ENCODE measurements around the gene TRPV3. TPM values are rescaled to one million over a fixed set of nuclear protein-coding genes. Genes with fewer than 3 reads are reported as not detected.

TRPV3 gene
- total and polyA plus RNA-seq, 2 of the 8 experiments (the other 6 are each of a cell fraction or from before 2014, with no cell fraction given), result 0.56 to 1.0 TPM

DNA sequence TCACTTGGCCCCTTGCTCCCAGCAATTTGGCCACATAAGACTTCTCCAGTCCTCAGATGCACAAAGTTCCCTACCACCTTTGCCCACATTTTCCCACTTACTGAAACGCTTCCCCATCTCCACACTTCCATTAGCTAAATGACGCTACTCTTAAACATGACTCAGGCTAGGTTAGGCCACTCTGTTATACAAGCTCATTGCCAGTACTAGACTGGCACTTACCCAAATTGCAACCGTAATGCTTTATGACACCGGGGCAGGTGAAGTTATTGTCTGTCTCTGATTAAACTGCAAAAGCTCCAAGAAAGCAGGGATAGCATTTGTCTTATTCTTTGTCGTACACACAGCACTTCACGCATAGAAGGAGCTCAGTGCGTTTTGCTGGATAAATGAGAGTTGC, 52.6 kb downstream of the TRPV3 start:
- H3K14ac ChIP-seq (ENCODE audit: insufficient read length), result no peak overlapping the region
- H2BK12ac ChIP-seq (ENCODE audit: low read depth, low read length), result no peak overlapping the region
- no peaks in the 10 kb centered on the region for H3K27me3 ChIP-seq (replicated peaks in 1 of 4; ENCODE audit: control insufficient read depth in 3 of 4, extremely low read depth in 1 of 4, insufficient read depth in 3 of 4, low read length in 3 of 4)
- no peak overlapping the region for H4K8ac ChIP-seq (ENCODE audit: extremely low read depth, insufficient read depth, low read length)
- H3K56ac ChIP-seq (replicated peaks; ENCODE audit: insufficient read length, low read depth, low read length), result no peak overlapping the region
- H3K9ac ChIP-seq (replicated peaks in 1 of 4; ENCODE audit: extremely low read depth in 1 of 4, low read depth in 3 of 4, low read length in 3 of 4), result no peak overlapping the region
- CTCF ChIA-PET (ENCODE audit: partially characterized antibody), result no interaction called here
- no peak overlapping the region for H3K18ac ChIP-seq (ENCODE audit: extremely low read depth, low read length)
- H2BK15ac ChIP-seq (ENCODE audit: low read length), result no peak overlapping the region
- no peaks in the 10 kb centered on the region for H3K36me3 ChIP-seq (ENCODE audit: control insufficient read depth in 2 of 4, insufficient read depth in 4 of 4, low read length in 3 of 4)
- H2AK5ac ChIP-seq (ENCODE audit: low read depth, low read length), result no peak overlapping the region
- no peak overlapping the region for H4K91ac ChIP-seq (replicated peaks; ENCODE audit: insufficient read length, low read length)
- peaks cover 0 to under 1% (median 0%) of the 10 kb centered on the region in 4 experiments; a peak in 1 of 7 replicates for H3K4me1 ChIP-seq (replicated peaks in 1 of 4; ENCODE audit: control insufficient read depth in 3 of 4, insufficient read depth in 4 of 4, low read length in 3 of 4)
- peaks cover 0 to 6% of the 10 kb centered on the region in 2 experiments; a peak in 3 of 4 replicates for H3K9me3 ChIP-seq (ENCODE audit: insufficient read depth in 2 of 2, low read depth in 1 of 2, low read length in 1 of 2)
- 90% methylated on average over 7 of the region's 7 CpGs; no CpG with 5 or more reads in 1 of the 2 experiments for WGBS, 2 experiments (ENCODE audit: extremely low coverage in 1 of 2, insufficient coverage in 1 of 2, insufficient read length in 1 of 2, insufficient replicate concordance in 2 of 2, low coverage in 1 of 2, low lambda C conversion rate in 2 of 2, missing lambda C conversion rate in 1 of 2)
- no peaks in the 10 kb centered on the region for H3K79me1 ChIP-seq (ENCODE audit: low read depth, low read length)
- no peaks in the 10 kb centered on the region for H3K79me2 ChIP-seq (ENCODE audit: control insufficient read depth in 1 of 2, insufficient read depth in 2 of 2, low read length in 2 of 2)
- H3K23ac ChIP-seq (ENCODE audit: insufficient read length), result no peak overlapping the region
- peak overlapping the region; percentile 47 for H3K4ac ChIP-seq (replicated peaks; ENCODE audit: insufficient read length, low read depth, low read length)
- H4K20me1 ChIP-seq (replicated peaks in 1 of 2; ENCODE audit: control insufficient read depth in 1 of 2, insufficient read depth in 2 of 2, low read length in 2 of 2), result no peaks in the 10 kb centered on the region
- FAIRE-seq (no peak), DNase-seq (ENCODE audit: low read depth in 1 of 2, low spot score in 2 of 2) (no peak)
- H3K4me3 ChIP-seq (ENCODE audit: extremely low read depth in 1 of 4, insufficient read depth in 2 of 4, low read depth in 3 of 4, low read length in 4 of 4), result no peak overlapping the region
- H3K4me2 ChIP-seq (ENCODE audit: insufficient read depth in 1 of 2, low read depth in 2 of 2, low read length in 2 of 2), result no peak overlapping the region
- TF ChIP-seq CHD2 (IDR thresholded peaks at IDR 0.05; ENCODE audit: low read length) (no peak), TBP (IDR thresholded peaks at IDR 0.05; ENCODE audit: low read depth, low read length) (no peak), SIN3A (conservative IDR thresholded peaks at IDR 0.05 in 1 of 2, IDR thresholded peaks at IDR 0.05 in 1 of 2; ENCODE audit: low read depth in 1 of 2, low read length in 2 of 2) (no peak), CHD1 (IDR thresholded peaks at IDR 0.05; ENCODE audit: low read depth, low read length) (no peak), RFX5 (IDR thresholded peaks at IDR 0.05; ENCODE audit: borderline replicate concordance, low read depth, low read length) (no peak), JUN (IDR thresholded peaks at IDR 0.05; ENCODE audit: low read depth, low read length) (no peak), SUZ12 (IDR thresholded peaks at IDR 0.05; ENCODE audit: low read length) (no peak)
- TF ChIP-seq, protein P1, sequence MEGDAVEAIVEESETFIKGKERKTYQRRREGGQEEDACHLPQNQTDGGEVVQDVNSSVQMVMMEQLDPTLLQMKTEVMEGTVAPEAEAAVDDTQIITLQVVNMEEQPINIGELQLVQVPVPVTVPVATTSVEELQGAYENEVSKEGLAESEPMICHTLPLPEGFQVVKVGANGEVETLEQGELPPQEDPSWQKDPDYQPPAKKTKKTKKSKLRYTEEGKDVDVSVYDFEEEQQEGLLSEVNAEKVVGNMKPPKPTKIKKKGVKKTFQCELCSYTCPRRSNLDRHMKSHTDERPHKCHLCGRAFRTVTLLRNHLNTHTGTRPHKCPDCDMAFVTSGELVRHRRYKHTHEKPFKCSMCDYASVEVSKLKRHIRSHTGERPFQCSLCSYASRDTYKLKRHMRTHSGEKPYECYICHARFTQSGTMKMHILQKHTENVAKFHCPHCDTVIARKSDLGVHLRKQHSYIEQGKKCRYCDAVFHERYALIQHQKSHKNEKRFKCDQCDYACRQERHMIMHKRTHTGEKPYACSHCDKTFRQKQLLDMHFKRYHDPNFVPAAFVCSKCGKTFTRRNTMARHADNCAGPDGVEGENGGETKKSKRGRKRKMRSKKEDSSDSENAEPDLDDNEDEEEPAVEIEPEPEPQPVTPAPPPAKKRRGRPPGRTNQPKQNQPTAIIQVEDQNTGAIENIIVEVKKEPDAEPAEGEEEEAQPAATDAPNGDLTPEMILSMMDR (IDR thresholded peaks at IDR 0.05; ENCODE audit: control extremely low read depth in 1 of 3, insufficient read depth in 1 of 3, low read depth in 1 of 3, low read length in 3 of 3), result no peak
- POLR2A ChIA-PET (ENCODE audit: partially characterized antibody), result no interaction called here
- no peak overlapping the region for H4K5ac ChIP-seq (ENCODE audit: insufficient read length, low read depth, low read length)
- peak overlapping the region; percentile 56 for H2BK120ac ChIP-seq (replicated peaks; ENCODE audit: low read depth, low read length)
- H2BK20ac ChIP-seq (ENCODE audit: low read length), result no peak overlapping the region
- H3K23me2 ChIP-seq (ENCODE audit: low read depth, low read length), result no peaks in the 10 kb centered on the region
- no peak overlapping the region for H2BK5ac ChIP-seq (ENCODE audit: low read depth, low read length)
- H3K27ac ChIP-seq (ENCODE audit: low read depth, low read length), result no peak overlapping the region
- H2AFZ ChIP-seq (ENCODE audit: low read length), result no peak overlapping the region

Measured in H1 (cell line).